ENCODE results near the gene CHMP4B.

The CHMP4B gene

DNA sequence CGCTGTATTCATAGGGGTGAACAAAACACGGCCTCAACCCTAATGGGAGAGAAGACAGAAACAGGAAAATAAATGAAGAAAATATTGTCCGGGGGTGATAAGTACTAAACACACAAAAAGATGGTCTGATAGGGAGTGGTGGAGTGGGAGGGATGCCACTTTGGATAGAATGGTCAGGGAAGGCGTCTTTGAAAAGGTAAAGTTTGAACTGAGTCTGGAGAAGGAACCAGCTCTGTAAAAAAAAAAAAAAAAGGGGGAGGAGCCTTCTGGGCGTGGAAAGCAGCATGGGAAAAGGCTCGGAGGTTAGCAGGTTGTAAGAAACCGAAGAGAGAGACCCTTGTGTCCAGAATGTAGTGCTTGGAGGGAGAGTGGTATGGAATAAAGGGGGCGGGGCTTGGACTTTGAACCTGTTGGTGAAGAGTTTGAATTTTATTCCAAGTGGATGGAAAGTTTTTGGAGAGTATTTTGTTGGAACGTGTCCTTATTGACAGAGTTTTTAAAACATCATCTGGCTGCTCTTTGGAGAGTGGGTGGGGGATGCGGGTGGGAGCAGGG, 1.8 kb downstream of the CHMP4B start:
- Histone ChIP-seq H3K79me2 (ENCODE audit: low read length) (peaks cover 78% of the 10 kb centered on the region), H3K4me3 (ENCODE audit: low read length) (peak overlapping the region; percentile 91), H3F3A (ENCODE audit: insufficient read depth, low read length) (peaks cover 65% of the 10 kb centered on the region), H3K9me2 (replicated peaks; ENCODE audit: insufficient read depth, low read length) (no peaks in the 10 kb centered on the region), H3K4me2 (ENCODE audit: low read depth, low read length) (peak overlapping the region; percentile 80), H4K20me1 (ENCODE audit: insufficient read depth, low read length) (no peaks in the 10 kb centered on the region), H3K4me1 (ENCODE audit: low read length) (peaks cover 34% of the 10 kb centered on the region), H3K9ac (ENCODE audit: low read length) (peak overlapping the region; percentile 93), H3K27ac (ENCODE audit: low read length) (peak overlapping the region; percentile 88), H3K27me3 (replicated peaks; ENCODE audit: insufficient read depth, low read length) (no peaks in the 10 kb centered on the region), H3K9me3 (replicated peaks; ENCODE audit: insufficient read depth, low read length) (no peaks in the 10 kb centered on the region), H2AFZ (ENCODE audit: low read length) (no peak overlapping the region), H3K36me3 (replicated peaks; ENCODE audit: insufficient read depth, low read length) (no peaks in the 10 kb centered on the region; the same call in 1 of the 2 replicates)
- no peak for TF ChIP-seq EZH2 (optimal IDR thresholded peaks at IDR 0.05; ENCODE audit: low read depth, low read length)
- TF ChIP-seq, protein P1, sequence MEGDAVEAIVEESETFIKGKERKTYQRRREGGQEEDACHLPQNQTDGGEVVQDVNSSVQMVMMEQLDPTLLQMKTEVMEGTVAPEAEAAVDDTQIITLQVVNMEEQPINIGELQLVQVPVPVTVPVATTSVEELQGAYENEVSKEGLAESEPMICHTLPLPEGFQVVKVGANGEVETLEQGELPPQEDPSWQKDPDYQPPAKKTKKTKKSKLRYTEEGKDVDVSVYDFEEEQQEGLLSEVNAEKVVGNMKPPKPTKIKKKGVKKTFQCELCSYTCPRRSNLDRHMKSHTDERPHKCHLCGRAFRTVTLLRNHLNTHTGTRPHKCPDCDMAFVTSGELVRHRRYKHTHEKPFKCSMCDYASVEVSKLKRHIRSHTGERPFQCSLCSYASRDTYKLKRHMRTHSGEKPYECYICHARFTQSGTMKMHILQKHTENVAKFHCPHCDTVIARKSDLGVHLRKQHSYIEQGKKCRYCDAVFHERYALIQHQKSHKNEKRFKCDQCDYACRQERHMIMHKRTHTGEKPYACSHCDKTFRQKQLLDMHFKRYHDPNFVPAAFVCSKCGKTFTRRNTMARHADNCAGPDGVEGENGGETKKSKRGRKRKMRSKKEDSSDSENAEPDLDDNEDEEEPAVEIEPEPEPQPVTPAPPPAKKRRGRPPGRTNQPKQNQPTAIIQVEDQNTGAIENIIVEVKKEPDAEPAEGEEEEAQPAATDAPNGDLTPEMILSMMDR (IDR thresholded peaks at IDR 0.05; ENCODE audit: low read length), result no peak
- TF ChIP-seq EZH2phosphoT487 (IDR thresholded peaks at IDR 0.05; ENCODE audit: low read length), result no peak
- DNase-seq, result peak; percentile 63

DNA sequence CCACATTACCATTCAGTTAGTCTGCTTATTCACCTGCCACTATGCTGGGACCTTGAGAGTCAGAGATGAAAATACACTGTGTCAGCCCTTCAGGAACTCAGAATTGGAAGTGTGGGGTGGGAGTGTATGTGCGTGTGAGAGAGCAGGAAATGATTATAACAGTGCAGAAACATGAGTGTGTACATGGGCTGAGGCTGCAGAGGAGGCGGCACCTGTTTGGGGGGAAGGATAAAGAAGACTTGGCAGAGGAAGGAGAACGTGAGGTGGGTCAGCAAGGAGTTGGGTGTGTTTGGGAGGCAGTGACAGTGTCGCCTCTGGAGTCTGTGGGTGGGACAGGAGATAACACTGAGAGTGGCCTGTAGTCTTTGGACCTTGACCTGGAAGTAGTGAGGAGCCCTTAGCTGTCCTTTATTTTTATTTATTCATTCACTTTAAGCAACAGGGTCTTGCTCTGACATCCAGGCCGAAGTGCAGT, 3.1 kb downstream of the CHMP4B start:
- Histone ChIP-seq H3K9ac (ENCODE audit: low read length) (peak overlapping the region; percentile 93), H3K27me3 (replicated peaks; ENCODE audit: insufficient read depth, low read length) (no peaks in the 10 kb centered on the region), H3K4me1 (ENCODE audit: low read length) (peaks cover 45% of the 10 kb centered on the region), H2AFZ (ENCODE audit: low read length) (no peak overlapping the region), H3K9me2 (replicated peaks; ENCODE audit: insufficient read depth, low read length) (no peaks in the 10 kb centered on the region), H3K36me3 (replicated peaks; ENCODE audit: insufficient read depth, low read length) (no peaks in the 10 kb centered on the region; the same call in 1 of the 2 replicates), H3K4me3 (ENCODE audit: low read length) (peak overlapping the region; percentile 91), H3K9me3 (replicated peaks; ENCODE audit: insufficient read depth, low read length) (no peaks in the 10 kb centered on the region), H4K20me1 (ENCODE audit: insufficient read depth, low read length) (no peaks in the 10 kb centered on the region), H3K79me2 (ENCODE audit: low read length) (peaks cover 91% of the 10 kb centered on the region), H3K4me2 (ENCODE audit: low read depth, low read length) (peak overlapping the region; percentile 80), H3F3A (ENCODE audit: insufficient read depth, low read length) (peaks cover 77% of the 10 kb centered on the region), H3K27ac (ENCODE audit: low read length) (peak overlapping the region; percentile 88; the same call in 1 of the 2 replicates)
- TF ChIP-seq, protein P1 (IDR thresholded peaks at IDR 0.05; ENCODE audit: low read length), result no peak
- TF ChIP-seq EZH2 (optimal IDR thresholded peaks at IDR 0.05; ENCODE audit: low read depth, low read length) (no peak), EZH2phosphoT487 (IDR thresholded peaks at IDR 0.05; ENCODE audit: low read length) (no peak)
- peak; percentile 58 for DNase-seq

DNA sequence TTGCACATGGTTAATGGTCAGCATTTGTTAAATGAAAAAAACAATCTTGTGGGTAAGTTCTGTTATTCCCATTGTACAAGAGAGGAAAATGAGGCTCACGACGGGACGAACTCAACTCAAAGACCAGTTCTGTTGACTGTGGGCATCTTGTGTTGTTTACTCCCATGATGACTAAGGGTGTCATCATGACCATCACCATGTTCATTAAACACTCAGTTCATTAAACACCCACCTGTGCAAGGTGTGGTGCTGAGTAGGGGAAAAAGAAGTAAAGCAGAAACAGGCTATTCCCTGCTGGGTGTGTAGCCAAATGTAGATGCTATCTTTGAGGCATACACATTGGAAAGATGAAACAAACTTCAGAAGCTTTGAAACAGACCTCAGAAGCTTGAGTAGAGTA, 4.5 kb downstream of the CHMP4B start:
- H3K36me3 ChIP-seq (replicated peaks; ENCODE audit: insufficient read depth, low read length), result no peaks in the 10 kb centered on the region; the same call in 1 of the 2 replicates
- H3K9me3 ChIP-seq (replicated peaks; ENCODE audit: insufficient read depth, low read length), result no peaks in the 10 kb centered on the region
- H4K20me1 ChIP-seq (ENCODE audit: insufficient read depth, low read length), result no peaks in the 10 kb centered on the region
- H3K4me2 ChIP-seq (ENCODE audit: low read depth, low read length), result peak overlapping the region; percentile 80
- peaks cover 55% of the 10 kb centered on the region for H3K4me1 ChIP-seq (ENCODE audit: low read length)
- DNase-seq, result no peak
- H3F3A ChIP-seq (ENCODE audit: insufficient read depth, low read length), result peaks cover 91% of the 10 kb centered on the region
- H3K9ac ChIP-seq (ENCODE audit: low read length), result peak overlapping the region; percentile 93; the same call in 1 of the 2 replicates
- no peaks in the 10 kb centered on the region for H3K27me3 ChIP-seq (replicated peaks; ENCODE audit: insufficient read depth, low read length)
- no peaks in the 10 kb centered on the region for H3K9me2 ChIP-seq (replicated peaks; ENCODE audit: insufficient read depth, low read length)
- TF ChIP-seq EZH2phosphoT487 (IDR thresholded peaks at IDR 0.05; ENCODE audit: low read length) (no peak), EZH2 (optimal IDR thresholded peaks at IDR 0.05; ENCODE audit: low read depth, low read length) (no peak)
- TF ChIP-seq, protein P1 (IDR thresholded peaks at IDR 0.05; ENCODE audit: low read length), result no peak
- peaks cover 96% of the 10 kb centered on the region for H3K79me2 ChIP-seq (ENCODE audit: low read length)
- peak overlapping the region; percentile 88 for H3K27ac ChIP-seq (ENCODE audit: low read length)
- peak overlapping the region; percentile 91 for H3K4me3 ChIP-seq (ENCODE audit: low read length)
- H2AFZ ChIP-seq (ENCODE audit: low read length), result no peak overlapping the region
